ENCODE results near the gene SETX. TPM values are rescaled to one million over a fixed set of nuclear protein-coding genes. Genes with fewer than 3 reads are reported as not detected.
A peak's percentile ranks its signal among the peaks of the same experiment; 100 is the strongest.

The SETX gene
- total RNA-seq, 2 donors from 2014 or later = 51.8 to 69.0 TPM

- DNase-seq (ENCODE audit: low spot score) = peak; percentile 84
- Histone ChIP-seq H3K27me3 (replicated peaks; ENCODE audit: insufficient read depth) (no peaks in the 10 kb centered on the region), H3K36me3 (no peaks in the 10 kb centered on the region), H3K4me1 (replicated peaks) (no peaks in the 10 kb centered on the region), H3K27ac (no peak overlapping the region), H3K4me3 (no peak overlapping the region), H3K9me3 (no peaks in the 10 kb centered on the region)
- TF ChIP-seq CTCF (IDR thresholded peaks at IDR 0.05) = peak; percentile 84 to 92 (median 88)
- no peak for TF ChIP-seq POLR2A (IDR thresholded peaks at IDR 0.05)
- TF ChIP-seq POLR2AphosphoS5 (IDR thresholded peaks at IDR 0.05) = peak; percentile 56
- 39% methylated on average over 19 of the region's 19 CpGs for WGBS
- intact Hi-C loops (cut with DNase I) = loop anchor here (5.0 kb wide), 2 partner anchors 69 to 474 kb away; no protein-coding TSS in a partner anchor
Measured at GRCh38 chr9:132235894-132236661, 118.7 kb downstream of the SETX start.

- no peak for TF ChIP-seq POLR2AphosphoS5 (IDR thresholded peaks at IDR 0.05)
- no peaks in the 10 kb centered on the region for H3K27me3 ChIP-seq (replicated peaks; ENCODE audit: insufficient read depth)
- no peaks in the 10 kb centered on the region for H3K9me3 ChIP-seq
- no peak overlapping the region for H3K27ac ChIP-seq
- intact Hi-C loops (cut with DNase I) = loop anchor here (5.0 kb wide), 2 partner anchors 68 to 473 kb away; no protein-coding TSS in a partner anchor
- no peaks in the 10 kb centered on the region for H3K4me1 ChIP-seq (replicated peaks)
- no peak overlapping the region for H3K4me3 ChIP-seq
- 94% methylated on average over 7 of the region's 9 CpGs for WGBS
- DNase-seq (ENCODE audit: low spot score) = no peak
- H3K36me3 ChIP-seq = no peaks in the 10 kb centered on the region
Measured at GRCh38 chr9:132235125-132235524, 119.7 kb downstream of the SETX start.

- no peaks in the 10 kb centered on the region for H3K9me3 ChIP-seq
- TF ChIP-seq POLR2A (IDR thresholded peaks at IDR 0.05) = no peak
- no peak overlapping the region for H3K4me3 ChIP-seq
- H3K4me1 ChIP-seq (replicated peaks) = no peaks in the 10 kb centered on the region
- 61% methylated on average over 12 of the region's 12 CpGs for WGBS
- no peak overlapping the region for H3K27ac ChIP-seq
- H3K27me3 ChIP-seq (replicated peaks; ENCODE audit: insufficient read depth) = no peaks in the 10 kb centered on the region
- no peak for DNase-seq (ENCODE audit: low spot score)
- intact Hi-C loops (cut with DNase I) = no loop called here
- no peaks in the 10 kb centered on the region for H3K36me3 ChIP-seq
Measured at GRCh38 chr9:132234535-132234934, 120.3 kb downstream of the SETX start.

GRCh38 chr9:132233138-132233537 lies 121.6 kb downstream of the SETX start:
- H3K4me1 ChIP-seq (replicated peaks) = no peaks in the 10 kb centered on the region
- no peak overlapping the region for H3K27ac ChIP-seq
- no peak overlapping the region for H3K4me3 ChIP-seq
- intact Hi-C loops (cut with DNase I) = no loop called here
- H3K9me3 ChIP-seq = no peaks in the 10 kb centered on the region
- TF ChIP-seq POLR2AphosphoS5 (IDR thresholded peaks at IDR 0.05) (no peak), CTCF (IDR thresholded peaks at IDR 0.05) (no peak), POLR2A (IDR thresholded peaks at IDR 0.05) (no peak)
- WGBS = 84% methylated on average over 3 of the region's 3 CpGs
- DNase-seq (ENCODE audit: low spot score) = no peak
- H3K27me3 ChIP-seq (replicated peaks; ENCODE audit: insufficient read depth) = no peaks in the 10 kb centered on the region
- H3K36me3 ChIP-seq = no peaks in the 10 kb centered on the region

GRCh38 chr9:132232522-132232921 lies 122.3 kb downstream of the SETX start:
- intact Hi-C loops (cut with DNase I) = no loop called here
- 85% methylated on average over 3 of the region's 3 CpGs for WGBS
- H3K27me3 ChIP-seq (replicated peaks; ENCODE audit: insufficient read depth) = no peaks in the 10 kb centered on the region

GRCh38 chr9:132231019-132231701 lies 123.6 kb downstream of the SETX start:
- no peak overlapping the region for H3K4me3 ChIP-seq
- H3K36me3 ChIP-seq = no peaks in the 10 kb centered on the region
- TF ChIP-seq CTCF (IDR thresholded peaks at IDR 0.05) (no peak), POLR2A (IDR thresholded peaks at IDR 0.05) (no peak), POLR2AphosphoS5 (IDR thresholded peaks at IDR 0.05) (no peak)
- no peak for DNase-seq (ENCODE audit: low spot score)
- intact Hi-C loops (cut with DNase I) = no loop called here
- no peaks in the 10 kb centered on the region for H3K27me3 ChIP-seq (replicated peaks; ENCODE audit: insufficient read depth)
- H3K27ac ChIP-seq = no peak overlapping the region
- WGBS = 82% methylated on average over 20 of the region's 20 CpGs
- H3K4me1 ChIP-seq (replicated peaks) = no peaks in the 10 kb centered on the region
- no peaks in the 10 kb centered on the region for H3K9me3 ChIP-seq

More at GRCh38 chr9:132232522-132232921, 122.3 kb downstream of the SETX start:
- Histone ChIP-seq H3K27ac (no peak overlapping the region), H3K4me1 (replicated peaks) (no peaks in the 10 kb centered on the region), H3K9me3 (no peaks in the 10 kb centered on the region), H3K36me3 (no peaks in the 10 kb centered on the region), H3K4me3 (no peak overlapping the region)
- TF ChIP-seq POLR2A (IDR thresholded peaks at IDR 0.05) (no peak), POLR2AphosphoS5 (IDR thresholded peaks at IDR 0.05) (no peak)
- no peak for DNase-seq (ENCODE audit: low spot score)

Measured in prostate gland (tissue), 2 donors.